ENCODE results near the gene SHB. TPM values are rescaled to one million over a fixed set of nuclear protein-coding genes. Genes with fewer than 3 reads are reported as not detected.
"Not testable (repeated sequence)": the region's sequence is repeated elsewhere in the genome, so short reads cannot be mapped to it uniquely, and the experiment has no call there.

Gene SHB
- total RNA-seq, 1 donor from 2014 or later, result 0.61 TPM

- intact Hi-C loops (cut with micrococcal nuclease), result loop anchor here (5.0 to 10.0 kb wide), 3 partner anchors 53 to 580 kb away; partner anchors contain the start of gene POLR1E
These were observed 4.1 kb downstream of the SHB start for GRCh38 chr9:38064842-38065368.

GRCh38 chr9:38063363-38063707, 5.7 kb downstream of the SHB start:
- intact Hi-C loops (cut with micrococcal nuclease), result loop anchor here (10.0 kb wide), 1 partner anchor 579 kb away; the partner anchor contains the start of gene POLR1E

- intact Hi-C loops (cut with micrococcal nuclease), result loop anchor here (10.0 kb wide), 1 partner anchor 578 kb away; the partner anchor contains the start of gene POLR1E
These were observed 6.3 kb downstream of the SHB start for GRCh38 chr9:38062498-38063362.

DNA sequence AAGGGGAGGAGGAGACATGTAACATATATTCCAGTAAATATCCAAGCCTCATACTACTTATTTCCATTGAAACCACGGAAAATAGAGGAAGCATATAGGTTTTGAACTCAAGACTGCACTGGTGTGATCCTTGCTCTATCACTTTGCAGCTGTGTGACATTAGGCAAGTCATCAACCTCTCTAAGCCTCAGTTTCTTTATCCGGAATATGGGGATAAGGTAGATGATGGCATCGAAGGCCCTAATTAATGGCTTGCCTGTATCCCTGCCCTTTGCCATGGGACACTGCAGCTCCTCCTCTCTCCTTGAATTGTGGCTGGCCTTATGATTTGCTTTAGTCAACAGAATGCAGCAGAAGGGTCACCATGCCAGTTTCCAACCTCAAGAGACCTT, 6.9 kb downstream of the SHB start:
- intact Hi-C loops (cut with micrococcal nuclease), result loop anchor here (10.0 kb wide), 1 partner anchor 577 kb away; the partner anchor contains the start of gene POLR1E

- intact Hi-C loops (cut with micrococcal nuclease), result loop anchor here (10.0 kb wide), 1 partner anchor 577 kb away; the partner anchor contains the start of gene POLR1E
These were observed 7.6 kb downstream of the SHB start for GRCh38 chr9:38061326-38061977.

GRCh38 chr9:38060681-38061080, 8.3 kb downstream of the SHB start:
- intact Hi-C loops (cut with micrococcal nuclease), result loop anchor here (10.0 kb wide), 1 partner anchor 576 kb away; the partner anchor contains the start of gene POLR1E

GRCh38 chr9:38059233-38059936, 9.6 kb downstream of the SHB start:
- intact Hi-C loops (cut with micrococcal nuclease), result no loop called here

GRCh38 chr9:38058452-38059232, 10.4 kb downstream of the SHB start:
- intact Hi-C loops (cut with micrococcal nuclease), result no loop called here

DNA sequence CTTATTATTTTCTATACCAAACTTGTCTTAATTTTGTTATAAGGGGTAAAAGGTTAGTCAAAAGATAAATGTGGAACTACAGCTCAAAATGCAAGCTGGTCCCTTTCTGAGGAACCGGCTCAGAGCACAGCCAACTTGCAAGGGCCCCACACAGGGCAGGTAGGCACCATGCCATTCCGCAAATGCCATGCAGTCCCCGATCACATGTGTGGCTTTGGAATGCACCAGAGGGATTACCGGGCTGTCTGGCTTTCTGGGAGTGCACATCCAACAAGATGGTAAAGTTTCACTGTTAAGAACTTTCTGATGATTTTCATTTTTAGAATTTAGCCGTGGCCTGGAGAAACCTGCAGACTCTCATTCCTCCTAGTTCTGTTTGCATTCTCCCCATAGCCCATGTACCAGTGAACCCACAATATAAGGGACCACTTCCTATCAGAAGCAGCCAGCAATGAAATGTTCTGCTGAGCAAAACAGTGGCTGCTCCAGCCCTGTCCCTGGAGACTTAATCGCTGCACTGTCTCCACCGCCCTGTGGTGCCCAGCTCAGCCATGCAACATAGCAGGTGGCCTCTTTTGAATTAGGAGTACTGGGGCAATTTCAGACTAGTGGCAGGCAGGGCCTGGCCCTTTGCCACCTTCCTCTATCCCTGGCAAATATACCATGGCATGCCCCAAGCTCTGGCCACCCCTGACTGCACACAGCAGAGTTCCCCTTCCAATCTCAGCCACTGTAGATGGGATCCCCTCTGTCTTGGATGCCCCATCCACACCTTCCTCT, 11.4 kb downstream of the SHB start:
- intact Hi-C loops (cut with micrococcal nuclease), result no loop called here

DNA sequence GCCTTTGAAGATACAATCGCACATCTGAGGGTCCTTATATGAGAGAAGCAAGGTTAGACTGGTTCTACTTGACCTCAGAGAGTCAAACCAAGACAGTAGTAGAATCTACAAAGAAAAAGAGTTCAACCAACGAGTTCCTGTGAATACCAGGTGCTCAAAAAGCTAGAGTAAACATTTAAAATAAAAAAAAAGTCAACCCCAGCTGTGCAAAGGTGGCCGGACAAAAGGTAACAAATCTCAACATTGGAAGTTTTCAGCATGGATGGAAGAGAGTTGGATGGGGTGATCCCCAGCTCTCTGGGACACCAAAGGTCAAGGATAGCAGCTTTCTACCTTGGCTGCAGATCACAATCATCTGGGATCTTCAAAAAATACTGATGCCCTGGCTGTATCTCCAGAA, 14.4 kb downstream of the SHB start:
- intact Hi-C loops (cut with micrococcal nuclease), result no loop called here

GRCh38 chr9:38053697-38054461, 15.1 kb downstream of the SHB start:
- intact Hi-C loops (cut with micrococcal nuclease), result no loop called here

DNA sequence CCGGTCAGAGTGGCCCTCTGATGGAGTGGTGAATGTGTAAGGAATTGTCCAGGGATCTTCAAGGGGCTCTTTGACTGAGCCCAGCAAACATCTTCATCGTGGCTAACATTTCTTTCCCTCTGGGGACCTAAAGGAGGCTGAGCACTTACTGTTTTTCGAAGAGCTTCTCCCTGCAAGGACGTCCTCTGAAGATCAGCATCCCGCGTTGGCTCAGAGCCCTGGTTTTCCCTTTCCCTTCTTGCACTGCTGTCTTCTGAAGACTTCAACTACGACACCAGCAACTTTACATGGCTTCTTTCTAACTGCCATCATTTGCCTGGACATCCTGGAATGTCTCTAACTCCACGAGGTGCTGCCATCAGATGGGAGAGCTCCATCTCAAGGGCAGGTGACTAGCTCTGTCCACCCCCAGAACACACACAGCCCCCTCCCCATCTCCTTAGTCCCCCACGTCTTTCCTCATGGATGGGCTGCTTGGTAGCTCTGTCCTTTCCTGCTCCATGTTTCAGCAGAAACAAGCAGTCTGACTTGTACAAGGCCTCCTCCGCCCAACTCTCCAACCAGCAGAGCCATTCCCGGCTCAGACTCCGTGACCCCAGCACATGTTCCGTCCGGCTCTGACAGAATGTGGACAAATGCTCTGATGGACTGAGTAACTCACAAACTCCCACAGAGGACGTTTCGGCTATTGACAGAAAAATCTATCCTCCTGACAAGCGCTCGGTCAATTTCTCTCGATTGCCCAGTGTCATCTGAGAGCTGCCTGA, 17.1 kb downstream of the SHB start:
- intact Hi-C loops (cut with micrococcal nuclease), result no loop called here

DNA sequence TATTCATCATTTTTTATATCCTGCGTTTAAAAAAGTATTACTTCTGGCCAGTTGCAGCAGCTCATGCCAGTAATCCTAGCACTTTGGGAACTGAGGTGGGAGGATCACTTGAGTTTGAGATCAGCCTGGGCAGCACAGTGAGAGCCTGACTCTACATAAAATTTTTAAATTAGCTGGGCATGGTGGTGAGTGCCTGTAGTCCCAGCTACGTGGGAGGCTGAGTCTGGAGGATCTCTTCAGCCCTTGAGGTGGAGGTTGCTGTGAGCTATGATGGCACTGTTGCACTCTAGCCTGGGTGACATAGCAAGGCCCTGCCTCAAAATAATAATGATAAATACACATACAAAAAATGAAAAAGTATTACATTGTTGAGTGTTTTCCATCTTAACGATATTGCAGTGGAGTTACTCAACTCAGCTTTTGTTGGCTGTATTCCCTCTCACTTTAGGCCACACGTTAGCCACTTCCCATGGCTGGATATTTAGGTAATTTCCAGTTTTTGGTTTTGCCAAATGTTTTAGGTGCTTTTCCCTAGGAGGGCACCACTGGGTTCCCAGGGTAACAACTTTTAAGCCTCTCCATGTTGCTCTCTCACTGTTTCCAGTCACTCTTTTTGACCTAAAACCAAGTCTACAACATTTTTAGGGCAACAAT, 20.6 kb downstream of the SHB start:
- intact Hi-C loops (cut with micrococcal nuclease), result no loop called here

DNA sequence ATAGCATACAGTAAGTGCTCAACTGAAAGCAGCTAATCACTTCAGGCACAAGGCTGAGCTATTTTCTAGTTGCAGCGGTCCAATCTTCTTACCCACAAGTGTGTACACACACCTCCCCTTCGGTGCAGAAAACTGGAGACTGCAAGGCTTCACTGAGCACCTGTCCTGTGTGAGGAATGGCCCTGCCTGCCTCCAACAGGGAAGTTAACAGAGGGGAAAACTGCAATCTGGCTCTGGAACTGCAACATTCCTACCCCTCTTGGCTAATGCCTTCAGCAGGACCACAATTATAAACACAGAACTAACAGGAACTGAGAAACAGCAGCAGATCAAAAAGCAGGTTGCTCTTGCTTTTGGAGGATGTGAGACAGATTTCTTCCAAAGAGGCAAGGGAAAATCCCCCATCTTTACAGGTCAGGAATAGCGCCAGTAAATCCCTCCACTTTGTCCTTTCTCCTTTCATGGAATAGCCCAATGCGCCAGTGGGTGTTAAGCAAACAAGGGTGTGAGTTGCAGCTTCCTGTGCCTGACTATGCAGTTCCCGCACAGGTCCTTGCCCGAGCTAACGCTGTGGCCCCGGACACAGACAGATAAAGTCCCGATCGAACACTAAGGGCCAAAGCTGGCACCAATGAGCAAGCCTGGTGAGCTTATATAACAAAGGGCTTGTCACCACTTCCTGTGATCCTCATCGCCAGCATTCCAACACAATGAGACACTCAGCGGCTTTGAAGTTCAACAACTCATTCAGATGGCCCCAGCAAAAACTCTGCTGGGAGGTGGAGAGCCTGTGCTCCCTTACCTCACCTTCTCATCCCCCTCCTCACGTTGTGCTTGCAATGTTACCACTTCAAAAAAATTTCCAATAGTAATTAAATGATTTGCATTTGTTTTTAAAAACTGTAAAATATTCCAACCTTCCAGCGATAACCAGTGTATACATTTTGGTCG, 21.5 kb downstream of the SHB start:
- intact Hi-C loops (cut with micrococcal nuclease), result no loop called here

GRCh38 chr9:38046661-38047300, 22.2 kb downstream of the SHB start:
- intact Hi-C loops (cut with micrococcal nuclease), result no loop called here

DNA sequence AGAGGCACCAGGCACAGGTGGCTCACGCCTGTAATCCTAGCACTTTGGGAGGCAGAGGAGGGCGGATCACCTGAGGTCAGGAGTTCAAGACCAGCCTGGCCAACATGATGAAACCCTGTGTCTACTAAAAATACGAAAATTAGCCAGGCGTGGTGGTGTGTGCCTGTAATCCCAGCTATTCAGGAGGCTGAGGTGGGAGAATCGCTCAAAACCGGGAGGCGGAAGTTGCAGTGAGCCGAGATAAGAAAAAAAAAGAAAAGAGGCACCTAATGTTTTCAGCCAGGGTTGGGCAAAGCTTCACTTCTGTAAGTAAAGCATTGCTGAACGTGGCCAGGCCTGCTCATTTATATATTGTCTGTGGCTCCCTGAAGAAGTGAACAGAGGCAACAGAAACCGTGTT, 23.1 kb downstream of the SHB start:
- intact Hi-C loops (cut with micrococcal nuclease), result not testable (repeated sequence)
